Measurements from ENCODE around the gene KIF17. TPM values are rescaled to one million over a fixed set of nuclear protein-coding genes. Genes with fewer than 3 reads are reported as not detected.

Gene KIF17
- polyA plus RNA-seq, 2 of the 4 experiments (the other 2 are of a cell fraction): 0.78 to 1.0 TPM

DNA sequence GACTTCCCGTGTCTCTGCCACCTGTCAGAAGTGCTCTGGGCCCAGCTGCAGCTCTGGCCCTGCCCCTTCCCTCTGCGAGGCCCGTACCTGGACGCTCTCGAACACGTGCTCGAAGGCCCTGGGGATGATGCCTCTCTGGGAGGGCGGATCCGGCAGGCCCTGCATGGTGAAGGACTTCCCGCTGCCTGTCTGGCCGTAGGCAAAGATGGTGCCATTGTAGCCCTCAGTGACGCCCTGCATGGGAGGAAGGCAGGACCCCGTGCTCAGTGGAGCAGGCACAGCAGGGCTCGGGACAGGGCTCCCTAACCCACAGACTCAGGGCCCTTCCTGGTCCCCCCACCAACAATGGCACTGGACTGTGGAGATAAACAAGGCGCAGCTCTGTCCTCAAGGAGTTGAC, 2.4 kb downstream of the KIF17 start:
- 96% methylated on average over 2 of the region's 15 CpGs for WGBS (ENCODE audit: missing lambda C conversion rate)
- POLR2A ChIA-PET: no interaction called here
- no peak for ATAC-seq

DNA sequence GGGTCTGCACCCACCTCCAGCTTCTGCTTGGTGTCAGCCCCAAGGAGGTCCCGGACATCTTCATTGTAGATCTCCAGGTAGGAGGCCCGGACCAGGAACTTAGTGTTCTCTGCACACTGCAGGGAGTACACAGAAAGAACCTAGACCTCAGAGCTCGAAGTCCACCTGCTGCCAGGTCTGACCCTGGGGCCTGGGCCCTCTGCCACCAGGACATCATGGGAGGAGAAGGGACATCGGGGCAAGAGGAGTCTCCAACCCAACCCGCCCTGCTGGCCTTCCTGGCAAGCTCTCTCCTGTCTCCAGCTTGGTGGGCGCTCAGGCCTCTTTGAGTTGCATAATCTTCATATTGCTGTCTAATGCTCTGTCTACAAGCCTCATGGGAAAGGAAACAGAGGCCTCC, 4.4 kb downstream of the KIF17 start:
- H3K27ac ChIP-seq: no peak overlapping the region
- ATAC-seq: no peak
- TF ChIP-seq TFCP2L1 (CRISPR knock-in tag; IDR thresholded peaks at IDR 0.05) (no peak), JUNB (IDR thresholded peaks at IDR 0.05) (no peak), POLR2AphosphoS2 (conservative IDR thresholded peaks at IDR 0.05; ENCODE audit: low read length) (no peak), KDM5A (IDR thresholded peaks at IDR 0.05) (no peak), ZC3H11A (IDR thresholded peaks at IDR 0.05) (no peak), NPAS2 (CRISPR knock-in tag; IDR thresholded peaks at IDR 0.05; ENCODE audit: borderline replicate concordance) (no peak), RFX5 (IDR thresholded peaks at IDR 0.05) (no peak), NFE2L2 (conservative IDR thresholded peaks at IDR 0.05; ENCODE audit: low read length) (no peak), SREBF2 (IDR thresholded peaks at IDR 0.05) (no peak), RARB (CRISPR knock-in tag; IDR thresholded peaks at IDR 0.05) (no peak), KDM1A (IDR thresholded peaks at IDR 0.05; ENCODE audit: low read depth) (no peak), RNF2 (IDR thresholded peaks at IDR 0.05; ENCODE audit: borderline replicate concordance, low read depth) (no peak)
- TF ChIP-seq, protein P1, sequence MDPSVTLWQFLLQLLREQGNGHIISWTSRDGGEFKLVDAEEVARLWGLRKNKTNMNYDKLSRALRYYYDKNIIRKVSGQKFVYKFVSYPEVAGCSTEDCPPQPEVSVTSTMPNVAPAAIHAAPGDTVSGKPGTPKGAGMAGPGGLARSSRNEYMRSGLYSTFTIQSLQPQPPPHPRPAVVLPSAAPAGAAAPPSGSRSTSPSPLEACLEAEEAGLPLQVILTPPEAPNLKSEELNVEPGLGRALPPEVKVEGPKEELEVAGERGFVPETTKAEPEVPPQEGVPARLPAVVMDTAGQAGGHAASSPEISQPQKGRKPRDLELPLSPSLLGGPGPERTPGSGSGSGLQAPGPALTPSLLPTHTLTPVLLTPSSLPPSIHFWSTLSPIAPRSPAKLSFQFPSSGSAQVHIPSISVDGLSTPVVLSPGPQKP (IDR thresholded peaks at IDR 0.05; ENCODE audit: low read depth, low read length): no peak
- TF ChIP-seq, protein P2, sequence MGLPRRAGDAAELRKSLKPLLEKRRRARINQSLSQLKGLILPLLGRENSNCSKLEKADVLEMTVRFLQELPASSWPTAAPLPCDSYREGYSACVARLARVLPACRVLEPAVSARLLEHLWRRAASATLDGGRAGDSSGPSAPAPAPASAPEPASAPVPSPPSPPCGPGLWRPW (IDR thresholded peaks at IDR 0.05): no peak
- H3K9me3 ChIP-seq: no peaks in the 10 kb centered on the region
- DNase-seq (ENCODE audit: low read depth in 1 of 2, low spot score in 1 of 2): no peak
- FAIRE-seq: no peak
- no peak overlapping the region for H3K4me3 ChIP-seq
- POLR2A ChIA-PET: no interaction called here
- no peak overlapping the region for H3K4me2 ChIP-seq
- CTCF ChIA-PET: interaction anchor here (1.0 to 2.6 kb wide), 2 partner anchors 11 to 17 kb away, joined by 4 to 14 read pairs; no protein-coding TSS in a partner anchor
- no peaks in the 10 kb centered on the region for H3K4me1 ChIP-seq
- WGBS (ENCODE audit: missing lambda C conversion rate): 81% methylated on average over 5 of the region's 6 CpGs

More for the DNA sequence above, 2.4 kb downstream of the KIF17 start:
- CTCF ChIA-PET: interaction anchor here (2.6 kb wide), 1 partner anchor 19 kb away, joined by 14 read pairs; no protein-coding TSS in a partner anchor
- no peak overlapping the region for H3K4me2 ChIP-seq
- no peaks in the 10 kb centered on the region for H3K4me1 ChIP-seq
- no peak for FAIRE-seq
- H3K9me3 ChIP-seq: no peaks in the 10 kb centered on the region
- no peak for DNase-seq (ENCODE audit: low read depth in 1 of 2, low spot score in 1 of 2)
- H3K4me3 ChIP-seq: no peak overlapping the region
- no peak overlapping the region for H3K27ac ChIP-seq
- TF ChIP-seq CHD4 (IDR thresholded peaks at IDR 0.05; ENCODE audit: borderline replicate concordance) (no peak), KDM1A (IDR thresholded peaks at IDR 0.05; ENCODE audit: low read depth) (no peak), PHF8 (IDR thresholded peaks at IDR 0.05; ENCODE audit: borderline replicate concordance, low read depth) (no peak), TFCP2L1 (CRISPR knock-in tag; IDR thresholded peaks at IDR 0.05) (no peak), BHLHE40 (IDR thresholded peaks at IDR 0.05; ENCODE audit: low read depth, low read length) (no peak), JUNB (IDR thresholded peaks at IDR 0.05) (no peak), MAZ (IDR thresholded peaks at IDR 0.05; ENCODE audit: borderline replicate concordance, low read depth, low read length) (no peak)
- TF ChIP-seq, protein P3, sequence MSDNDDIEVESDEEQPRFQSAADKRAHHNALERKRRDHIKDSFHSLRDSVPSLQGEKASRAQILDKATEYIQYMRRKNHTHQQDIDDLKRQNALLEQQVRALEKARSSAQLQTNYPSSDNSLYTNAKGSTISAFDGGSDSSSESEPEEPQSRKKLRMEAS (IDR thresholded peaks at IDR 0.05): no peak

- Histone ChIP-seq H3K4me1 (no peaks in the 10 kb centered on the region), H3K4me2 (no peak overlapping the region), H3K27ac (no peak overlapping the region; a peak in 1 of 6 replicates), H3K4me3 (no peak overlapping the region), H3K9me3 (no peaks in the 10 kb centered on the region)
- CTCF ChIA-PET: interaction anchor here (0.7 to 0.9 kb wide), 2 partner anchors 10 to 15 kb away, joined by 3 read pairs; no protein-coding TSS in a partner anchor
- no peak for DNase-seq (ENCODE audit: low read depth in 1 of 2, low spot score in 1 of 2)
- FAIRE-seq: no peak
- peak in 1 of 2 experiments; percentile 49; a peak in 2 of 6 replicates for ATAC-seq
- POLR2A ChIA-PET: no interaction called here
- 73% methylated on average over 6 of the region's 6 CpGs for whole genome bisulfite sequencing (ENCODE audit: missing lambda C conversion rate)
- no peak for TF ChIP-seq NR3C1 (IDR thresholded peaks at IDR 0.05)
- TF ChIP-seq TP53 (CRISPR knock-in tag; IDR thresholded peaks at IDR 0.05): no peak
- TF ChIP-seq CBX2 (IDR thresholded peaks at IDR 0.05; ENCODE audit: borderline replicate concordance, low read depth): no peak
- TF ChIP-seq NPAS2 (CRISPR knock-in tag; IDR thresholded peaks at IDR 0.05; ENCODE audit: borderline replicate concordance): no peak
- no peak for TF ChIP-seq JUN (IDR thresholded peaks at IDR 0.05)
- TF ChIP-seq, protein P2 (IDR thresholded peaks at IDR 0.05): no peak
- no peak for TF ChIP-seq POLR2A (IDR thresholded peaks at IDR 0.05; ENCODE audit: low read length)
- TF ChIP-seq MAFK (IDR thresholded peaks at IDR 0.05; ENCODE audit: partially characterized antibody): no peak
- TF ChIP-seq NFE2L2 (conservative IDR thresholded peaks at IDR 0.05; ENCODE audit: low read length): no peak
- no peak for TF ChIP-seq E2F6 (IDR thresholded peaks at IDR 0.05; ENCODE audit: borderline replicate concordance, low read depth)
- no peak for TF ChIP-seq RARB (CRISPR knock-in tag; IDR thresholded peaks at IDR 0.05)
- no peak for TF ChIP-seq EHMT2 (IDR thresholded peaks at IDR 0.05; ENCODE audit: low read depth)
- no peak for TF ChIP-seq HOXB13 (CRISPR knock-in tag; IDR thresholded peaks at IDR 0.05; ENCODE audit: low read depth)
- TF ChIP-seq, protein P4, sequence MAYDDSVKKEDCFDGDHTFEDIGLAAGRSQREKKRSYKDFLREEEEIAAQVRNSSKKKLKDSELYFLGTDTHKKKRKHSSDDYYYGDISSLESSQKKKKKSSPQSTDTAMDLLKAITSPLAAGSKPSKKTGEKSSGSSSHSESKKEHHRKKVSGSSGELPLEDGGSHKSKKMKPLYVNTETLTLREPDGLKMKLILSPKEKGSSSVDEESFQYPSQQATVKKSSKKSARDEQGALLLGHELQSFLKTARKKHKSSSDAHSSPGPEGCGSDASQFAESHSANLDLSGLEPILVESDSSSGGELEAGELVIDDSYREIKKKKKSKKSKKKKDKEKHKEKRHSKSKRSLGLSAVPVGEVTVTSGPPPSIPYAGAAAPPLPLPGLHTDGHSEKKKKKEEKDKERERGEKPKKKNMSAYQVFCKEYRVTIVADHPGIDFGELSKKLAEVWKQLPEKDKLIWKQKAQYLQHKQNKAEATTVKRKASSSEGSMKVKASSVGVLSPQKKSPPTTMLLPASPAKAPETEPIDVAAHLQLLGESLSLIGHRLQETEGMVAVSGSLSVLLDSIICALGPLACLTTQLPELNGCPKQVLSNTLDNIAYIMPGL (CRISPR knock-in tag; IDR thresholded peaks at IDR 0.05; ENCODE audit: borderline replicate concordance): no peak
- no peak for TF ChIP-seq CHD4 (IDR thresholded peaks at IDR 0.05; ENCODE audit: borderline replicate concordance)
- TF ChIP-seq GATA3 (IDR thresholded peaks at IDR 0.05; ENCODE audit: borderline replicate concordance): no peak
- TF ChIP-seq RNF2 (IDR thresholded peaks at IDR 0.05; ENCODE audit: borderline replicate concordance, low read depth): no peak
- no peak for TF ChIP-seq BHLHE40 (IDR thresholded peaks at IDR 0.05; ENCODE audit: low read depth, low read length)
Measured at GRCh38 chr1:20712215-20712577, 5.6 kb downstream of the KIF17 start.
